22Rv1 (cell line): ENCODE measurements around the gene ZNF831.

Experiments used
- CTCF ChIP-seq: fragments of 450-650 bp; IDR thresholded peaks from 2 replicates; pipeline ENCODE4 v1.5.1; 2017; ENCODE audit warnings: mild to moderate bottlenecking
- ZFX ChIP-seq: fragments of 450-650 bp; IDR thresholded peaks from 2 replicates; pipeline ENCODE4 v1.6.1; 2017; ENCODE audit warnings: antibody characterized with exemption, borderline replicate concordance

- no peak for TF ChIP-seq CTCF
- TF ChIP-seq ZFX: no peak
Measured at GRCh38 chr20:59181936-59182335, 18.3 kb downstream of the ZNF831 start.
